PC-9 (cell line): ENCODE data around the gene PGS1. TPM values are rescaled to one million over a fixed set of nuclear protein-coding genes. Genes with fewer than 3 reads are reported as not detected.

Source experiments
- BruUV-seq: library from RNA; stranded (reverse); fragments of 400-500 nt; replicated peaks from 2 replicates; lab custom pipeline; 2021; lab: Mats Ljungman, UMichigan
- CTCF ChIA-PET: fragments of 300-600 bp; sonication (Branson Sonifier 250); formaldehyde crosslinking; loops from one replicate; lab custom pipeline; 2022; ENCODE audit warnings: antibody characterized with exemption; lab: Charles Lee
- POLR2A ChIA-PET: fragments of 300-600 bp; sonication (Branson Sonifier 250); formaldehyde crosslinking; loops from one replicate; lab custom pipeline; 2022; ENCODE audit warnings: antibody characterized with exemption; ENCODE audit not compliant: unreplicated experiment; lab: Charles Lee
- DNase-seq, 2 experiments: peaks; one replicate each; pipeline versions ENCODE4 v3.0.0 to v3.0.0-alpha.2; 2015 to 2022; ENCODE audit warnings: mixed read lengths in 1 of 2
- H2AFZ ChIP-seq: fragments of 200-600 bp; sonication (generic); 2 replicates; pipeline ENCODE4 v1.8.1; 2017; ENCODE audit warnings: antibody characterized with exemption
- H3F3A ChIP-seq: fragments of 200-600 bp; sonication (generic); 2 replicates; pipeline ENCODE4 v1.8.1; 2017; ENCODE audit warnings: antibody characterized with exemption, mild to moderate bottlenecking, low read depth; ENCODE audit not compliant: insufficient read depth
- H3K27ac ChIP-seq: fragments of 200-600 bp; sonication (generic); 2 replicates; pipeline ENCODE4 v1.6.1; 2016; ENCODE audit warnings: mixed run types
- H3K27me3 ChIP-seq: fragments of 200-600 bp; sonication (generic); 2 replicates; pipeline ENCODE4 v1.6.1; 2016; ENCODE audit warnings: low read depth, mixed run types; ENCODE audit not compliant: insufficient read depth
- H3K36me3 ChIP-seq: fragments of 200-600 bp; sonication (generic); 2 replicates; pipeline ENCODE4 v1.6.1; 2016; ENCODE audit warnings: low read depth, mixed run types
- H3K4me1 ChIP-seq: fragments of 200-600 bp; sonication (generic); replicated peaks from 2 replicates; pipeline ENCODE4 v1.6.1; 2016; ENCODE audit warnings: mixed run types; ENCODE audit not compliant: insufficient read depth
- H3K4me2 ChIP-seq: fragments of 200-600 bp; sonication (generic); 2 replicates; pipeline ENCODE4 v1.6.1; 2017; ENCODE audit warnings: mixed run types
- H3K4me3 ChIP-seq: fragments of 200-600 bp; sonication (generic); 2 replicates; pipeline ENCODE4 v1.6.1; 2016; ENCODE audit warnings: mixed run types
- H3K79me2 ChIP-seq: fragments of 200-600 bp; sonication (generic); 2 replicates; pipeline ENCODE4 v1.6.1; 2017; ENCODE audit warnings: low read depth, mixed run types
- H3K9me2 ChIP-seq: fragments of 200-600 bp; sonication (generic); 2 replicates; pipeline ENCODE4 v1.8.1; 2017; ENCODE audit warnings: mild to moderate bottlenecking; ENCODE audit not compliant: insufficient read depth
- H3K9me3 ChIP-seq: fragments of 200-600 bp; sonication (generic); 2 replicates; pipeline ENCODE4 v1.8.1; 2016; ENCODE audit warnings: low read depth; ENCODE audit not compliant: insufficient read depth
- H4K20me1 ChIP-seq: fragments of 200-600 bp; sonication (generic); 2 replicates; pipeline ENCODE4 v1.8.1; 2017; ENCODE audit not compliant: insufficient read depth
- CTCF ChIP-seq: fragments of 200-600 bp; sonication (generic); conservative IDR thresholded peaks from 2 replicates; pipeline ENCODE4 v1.6.1; 2017; ENCODE audit warnings: mixed run types, antibody characterized with exemption, mild to moderate bottlenecking, moderate library complexity
- EZH2 ChIP-seq: fragments of 200-600 bp; sonication (generic); IDR thresholded peaks from 2 replicates; pipeline ENCODE4 v1.8.0; 2017; ENCODE audit warnings: antibody characterized with exemption, low read depth
- intact Hi-C: fragments of 100-400 bp; cut with micrococcal nuclease; formaldehyde crosslinking; loops from one replicate; pipeline ENCODE4 v1.10.0; 2022; ENCODE audit not compliant: unreplicated experiment
- total RNA-seq: library from RNA; stranded (reverse); gene quantifications from 2 replicates; pipeline ENCODE4 v1.2.3, GENCODE V29; 2021

The PGS1 gene
- total RNA-seq, 1 experiment from 2014 or later = 40.2 TPM

GRCh38 chr17:78398390-78398789 is 19.9 kb downstream of the PGS1 start:
- ChIA-PET CTCF (no interaction called here), POLR2A (no interaction called here)

GRCh38 chr17:78399028-78399692 is 20.7 kb downstream of the PGS1 start:
- no TSS peak for BruUV-seq
- H3K27ac ChIP-seq = no peak overlapping the region
- peaks cover 10% of the 10 kb centered on the region for H3K79me2 ChIP-seq
- CTCF ChIA-PET = no interaction called here
- no peak overlapping the region for H2AFZ ChIP-seq
- H3F3A ChIP-seq = no peaks in the 10 kb centered on the region
- no peaks in the 10 kb centered on the region for H3K27me3 ChIP-seq
- no peak overlapping the region for H3K4me2 ChIP-seq
- TF ChIP-seq CTCF = no peak
- TF ChIP-seq EZH2 = no peak
- no peaks in the 10 kb centered on the region for H3K36me3 ChIP-seq
- no peak for DNase-seq
- H3K4me3 ChIP-seq = no peak overlapping the region
- no peaks in the 10 kb centered on the region for H3K9me3 ChIP-seq
- POLR2A ChIA-PET = no interaction called here
- no peaks in the 10 kb centered on the region for H3K9me2 ChIP-seq
- intact Hi-C loops = no loop called here
- 0 out of 2 replicates have a peak, but pooled peaks cover 8% of the 10 kb centered on the region for H4K20me1 ChIP-seq
- H3K4me1 ChIP-seq = no peaks in the 10 kb centered on the region

More at GRCh38 chr17:78398390-78398789, 19.9 kb downstream of the PGS1 start:
- H3K4me1 ChIP-seq = no peaks in the 10 kb centered on the region
- no TSS peak for BruUV-seq
- no peak for DNase-seq
- no peak overlapping the region for H3K4me3 ChIP-seq
- no peaks in the 10 kb centered on the region for H3K9me2 ChIP-seq
- no peak for TF ChIP-seq EZH2
- no peaks in the 10 kb centered on the region for H3K36me3 ChIP-seq
- no peaks in the 10 kb centered on the region for H3K27me3 ChIP-seq
- H3K9me3 ChIP-seq = no peaks in the 10 kb centered on the region
- no peak overlapping the region for H3K4me2 ChIP-seq
- H3K79me2 ChIP-seq = peaks cover 14% of the 10 kb centered on the region
- intact Hi-C loops = no loop called here
- no peak overlapping the region for H2AFZ ChIP-seq
- H4K20me1 ChIP-seq = 0 out of 2 replicates have a peak, but pooled peaks cover 8% of the 10 kb centered on the region
- no peak overlapping the region for H3K27ac ChIP-seq
- H3F3A ChIP-seq = no peaks in the 10 kb centered on the region

- Histone ChIP-seq H3K9me3 (no peaks in the 10 kb centered on the region), H4K20me1 (0 out of 2 replicates have a peak, but pooled peaks cover 8% of the 10 kb centered on the region), H2AFZ (no peak overlapping the region), H3K4me2 (no peak overlapping the region), H3F3A (no peaks in the 10 kb centered on the region), H3K27ac (no peak overlapping the region), H3K9me2 (no peaks in the 10 kb centered on the region), H3K4me3 (no peak overlapping the region), H3K79me2 (peaks cover 5% of the 10 kb centered on the region), H3K4me1 (no peaks in the 10 kb centered on the region), H3K27me3 (no peaks in the 10 kb centered on the region), H3K36me3 (no peaks in the 10 kb centered on the region)
- ChIA-PET POLR2A (interaction anchor here (0.7 kb wide), 1 partner anchor 1102 kb away, joined by 6 read pairs; no protein-coding TSS in a partner anchor), CTCF (no interaction called here)
- no TSS peak for BruUV-seq
- TF ChIP-seq EZH2 (no peak), CTCF (no peak)
- no peak for DNase-seq
- intact Hi-C loops = no loop called here
Measured at GRCh38 chr17:78399693-78400144, 21.3 kb downstream of the PGS1 start.
